ENCODE measurements around the gene OR2H1.

Gene OR2H1

DNA sequence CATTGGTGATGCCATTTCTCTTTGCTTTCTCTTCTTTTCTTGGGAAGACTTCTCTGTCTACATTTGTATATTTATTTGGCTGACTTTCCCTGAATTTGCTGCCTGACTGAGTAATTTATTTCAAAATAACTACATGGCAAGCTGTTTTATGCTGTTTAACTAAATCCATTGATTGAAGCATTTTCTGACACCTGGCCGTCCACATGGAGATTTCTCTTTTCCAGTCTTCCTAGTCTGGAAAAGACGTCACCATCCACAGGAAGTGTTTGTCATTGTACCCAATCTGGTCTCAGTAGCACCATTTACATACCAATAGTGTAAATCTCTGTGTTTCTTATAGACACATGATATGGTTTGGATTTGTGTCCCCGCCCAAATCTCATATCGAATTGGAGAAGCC lies 40.0 kb downstream of the OR2H1 start:
- Histone ChIP-seq H3K9me3 (ENCODE audit: low read length) (no peaks in the 10 kb centered on the region), H3K4me3 (ENCODE audit: low read depth in 1 of 2, low read length in 2 of 2) (no peak overlapping the region), H3K36me3 (ENCODE audit: insufficient read depth, low read length) (no peaks in the 10 kb centered on the region), H3K4me1 (ENCODE audit: insufficient read depth, low read length) (no peaks in the 10 kb centered on the region), H3K9ac (ENCODE audit: low read length) (no peak overlapping the region), H3K27ac (ENCODE audit: low read depth, low read length) (no peak overlapping the region), H3K27me3 (ENCODE audit: control insufficient read depth in 1 of 2, insufficient read depth in 2 of 2, low read length in 2 of 2) (peaks cover 0 to 1% of the 10 kb centered on the region in 2 donors)

DNA sequence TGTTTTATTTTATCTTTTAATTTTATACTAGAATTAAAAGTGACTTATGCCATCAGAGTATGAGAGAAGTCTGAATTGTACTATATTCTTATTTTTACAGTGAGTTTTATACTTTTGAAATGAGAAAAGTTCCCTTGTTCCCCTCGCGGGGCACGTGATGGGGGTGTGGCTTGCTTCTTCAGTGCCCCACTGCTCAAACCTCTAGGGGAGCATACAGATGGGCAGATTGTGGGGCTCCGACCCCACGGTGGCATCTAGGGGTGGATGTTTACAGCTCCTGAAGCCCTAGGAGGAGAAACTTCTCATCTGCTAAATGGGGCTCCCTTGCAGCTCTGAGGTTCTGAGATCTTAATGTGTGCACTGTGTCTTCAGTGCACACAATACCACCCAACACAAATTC lies 42.7 kb downstream of the OR2H1 start:
- peaks cover 0 to 7% of the 10 kb centered on the region in 2 donors for H3K27me3 ChIP-seq (ENCODE audit: control insufficient read depth in 1 of 2, insufficient read depth in 2 of 2, low read length in 2 of 2)
- no peak overlapping the region for H3K9ac ChIP-seq (ENCODE audit: low read length)
- H3K4me3 ChIP-seq (ENCODE audit: low read depth in 1 of 2, low read length in 2 of 2), result no peak overlapping the region
- H3K27ac ChIP-seq (ENCODE audit: low read depth, low read length), result no peak overlapping the region
- H3K36me3 ChIP-seq (ENCODE audit: insufficient read depth, low read length), result no peaks in the 10 kb centered on the region
- no peaks in the 10 kb centered on the region for H3K4me1 ChIP-seq (ENCODE audit: insufficient read depth, low read length)
- no peaks in the 10 kb centered on the region for H3K9me3 ChIP-seq (ENCODE audit: low read length)

DNA sequence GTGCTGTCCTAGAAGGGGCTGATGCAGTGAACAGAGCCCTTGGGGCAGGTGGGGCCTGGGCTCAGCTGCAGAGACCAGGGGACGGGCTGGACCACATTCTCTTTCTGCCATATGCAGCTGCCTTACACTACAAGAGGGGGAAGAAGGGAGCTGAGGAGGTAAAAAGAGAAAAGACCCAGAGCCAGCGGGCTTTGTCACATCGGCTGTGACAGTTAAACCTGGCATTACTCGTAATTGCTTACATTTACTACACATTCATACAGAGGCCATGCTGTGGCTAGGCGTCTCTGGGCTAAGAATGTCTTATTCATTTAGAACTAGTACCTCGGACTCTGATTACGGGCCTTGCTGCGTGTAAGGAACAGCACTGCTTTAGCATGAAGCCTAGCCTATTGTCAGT lies 43.6 kb downstream of the OR2H1 start:
- no peaks in the 10 kb centered on the region for H3K4me1 ChIP-seq (ENCODE audit: insufficient read depth, low read length)
- H3K36me3 ChIP-seq (ENCODE audit: insufficient read depth, low read length), result no peaks in the 10 kb centered on the region
- no peak overlapping the region for H3K4me3 ChIP-seq (ENCODE audit: low read depth in 1 of 2, low read length in 2 of 2)
- H3K9me3 ChIP-seq (ENCODE audit: low read length), result no peaks in the 10 kb centered on the region
- H3K27me3 ChIP-seq (ENCODE audit: control insufficient read depth in 1 of 2, insufficient read depth in 2 of 2, low read length in 2 of 2), result peaks cover 0 to 7% of the 10 kb centered on the region in 2 donors
- no peak overlapping the region for H3K9ac ChIP-seq (ENCODE audit: low read length)
- H3K27ac ChIP-seq (ENCODE audit: low read depth, low read length), result no peak overlapping the region

DNA sequence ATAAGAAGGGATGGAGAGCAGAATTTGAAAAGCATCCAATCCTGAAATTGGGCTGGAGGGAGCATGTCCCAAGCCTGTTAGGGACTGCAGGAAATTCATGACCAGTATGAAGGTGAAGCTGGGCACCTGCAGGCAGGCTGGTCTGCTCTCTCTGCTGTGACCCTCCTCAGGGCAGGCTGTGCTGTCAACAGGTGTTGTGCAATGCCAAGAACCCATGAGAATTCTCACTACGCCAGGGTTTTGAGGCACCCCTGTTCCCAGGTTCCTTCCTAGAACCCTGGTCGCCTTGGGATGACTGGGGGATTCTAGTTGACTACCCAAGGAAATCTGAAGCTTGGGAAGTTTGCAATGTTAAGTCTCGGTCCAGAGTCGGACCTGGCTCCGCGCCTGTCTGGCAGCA lies 44.2 kb downstream of the OR2H1 start:
- no peak overlapping the region for H3K27ac ChIP-seq (ENCODE audit: low read depth, low read length)
- no peaks in the 10 kb centered on the region for H3K36me3 ChIP-seq (ENCODE audit: insufficient read depth, low read length)
- H3K4me1 ChIP-seq (ENCODE audit: insufficient read depth, low read length), result no peaks in the 10 kb centered on the region
- H3K4me3 ChIP-seq (ENCODE audit: low read depth in 1 of 2, low read length in 2 of 2), result no peak overlapping the region
- no peak overlapping the region for H3K9ac ChIP-seq (ENCODE audit: low read length)
- peaks cover 0 to 7% of the 10 kb centered on the region in 2 donors for H3K27me3 ChIP-seq (ENCODE audit: control insufficient read depth in 1 of 2, insufficient read depth in 2 of 2, low read length in 2 of 2)
- H3K9me3 ChIP-seq (ENCODE audit: low read length), result no peaks in the 10 kb centered on the region

DNA sequence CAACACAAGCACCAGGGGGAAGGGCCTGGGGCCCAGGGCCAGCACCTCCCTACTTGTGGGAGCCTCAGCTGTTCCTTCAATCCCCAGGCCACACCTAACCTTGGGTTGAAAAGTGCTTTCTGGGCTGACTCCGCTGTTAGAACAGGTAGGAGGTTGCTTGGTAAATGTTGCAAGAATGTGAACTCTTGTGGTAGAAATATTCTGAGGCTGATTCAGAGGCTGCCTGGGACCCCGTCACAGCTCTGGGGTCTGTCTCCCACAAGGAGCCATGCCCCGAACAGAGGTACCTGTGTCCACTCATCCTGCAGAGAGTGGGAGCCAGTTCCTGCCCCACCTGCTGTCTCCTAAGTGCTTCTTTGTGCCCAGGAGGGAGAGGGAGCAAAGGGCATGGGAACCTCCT lies 45.2 kb downstream of the OR2H1 start:
- Histone ChIP-seq H3K9me3 (ENCODE audit: low read length) (no peaks in the 10 kb centered on the region), H3K27ac (ENCODE audit: low read depth, low read length) (no peak overlapping the region), H3K27me3 (ENCODE audit: control insufficient read depth in 1 of 2, insufficient read depth in 2 of 2, low read length in 2 of 2) (peaks cover 0 to 7% of the 10 kb centered on the region in 2 donors), H3K4me3 (ENCODE audit: low read depth in 1 of 2, low read length in 2 of 2) (no peak overlapping the region), H3K9ac (ENCODE audit: low read length) (no peak overlapping the region), H3K4me1 (ENCODE audit: insufficient read depth, low read length) (no peaks in the 10 kb centered on the region), H3K36me3 (ENCODE audit: insufficient read depth, low read length) (no peaks in the 10 kb centered on the region)

DNA sequence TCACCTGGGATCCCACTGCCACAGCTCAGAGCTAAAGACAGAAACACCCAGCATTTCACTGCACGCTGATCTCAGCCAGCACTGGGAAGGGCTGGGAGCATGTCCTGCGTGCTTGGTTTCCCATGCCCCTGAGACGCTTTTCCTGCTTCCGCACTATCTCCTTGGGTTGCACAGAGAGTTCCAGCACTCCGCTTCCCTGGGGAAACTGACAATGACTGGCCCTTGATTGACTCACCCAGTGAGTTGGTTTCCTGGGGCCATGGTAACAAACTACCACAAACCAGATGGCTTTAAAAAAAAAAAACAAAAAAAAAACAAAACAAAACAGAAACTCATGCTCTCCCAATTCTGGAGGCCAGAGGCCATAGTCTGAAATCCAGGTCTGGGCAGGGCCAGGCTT lies 45.6 kb downstream of the OR2H1 start:
- Histone ChIP-seq H3K36me3 (ENCODE audit: insufficient read depth, low read length) (no peaks in the 10 kb centered on the region), H3K27ac (ENCODE audit: low read depth, low read length) (no peak overlapping the region), H3K4me1 (ENCODE audit: insufficient read depth, low read length) (no peaks in the 10 kb centered on the region), H3K27me3 (ENCODE audit: control insufficient read depth in 1 of 2, insufficient read depth in 2 of 2, low read length in 2 of 2) (peaks cover 0 to 7% of the 10 kb centered on the region in 2 donors), H3K9me3 (ENCODE audit: low read length) (no peaks in the 10 kb centered on the region), H3K9ac (ENCODE audit: low read length) (no peak overlapping the region), H3K4me3 (ENCODE audit: low read depth in 1 of 2, low read length in 2 of 2) (no peak overlapping the region)

DNA sequence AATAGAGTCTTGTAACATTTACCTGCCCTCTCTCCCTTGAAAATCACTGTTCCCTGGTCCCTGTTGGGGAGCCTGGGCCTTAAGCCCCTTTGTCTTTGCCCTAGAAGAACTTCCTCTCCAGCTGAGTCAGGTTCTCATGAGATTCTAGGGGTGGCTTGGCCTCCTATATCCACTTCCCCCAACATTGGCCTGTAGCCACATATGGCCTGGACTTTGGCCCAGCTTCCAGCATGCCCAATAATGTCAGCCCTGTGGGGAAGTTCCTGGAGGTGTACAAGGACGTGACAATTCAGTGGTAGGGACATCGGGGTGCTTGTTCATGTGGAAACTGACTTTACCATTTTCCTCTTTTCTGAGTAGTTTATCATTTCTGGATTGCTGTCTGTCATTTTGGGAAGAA lies 48.0 kb downstream of the OR2H1 start:
- Histone ChIP-seq H3K4me1 (ENCODE audit: insufficient read depth, low read length) (no peaks in the 10 kb centered on the region), H3K4me3 (ENCODE audit: low read depth in 1 of 2, low read length in 2 of 2) (no peak overlapping the region), H3K27ac (ENCODE audit: low read depth, low read length) (no peak overlapping the region)

DNA sequence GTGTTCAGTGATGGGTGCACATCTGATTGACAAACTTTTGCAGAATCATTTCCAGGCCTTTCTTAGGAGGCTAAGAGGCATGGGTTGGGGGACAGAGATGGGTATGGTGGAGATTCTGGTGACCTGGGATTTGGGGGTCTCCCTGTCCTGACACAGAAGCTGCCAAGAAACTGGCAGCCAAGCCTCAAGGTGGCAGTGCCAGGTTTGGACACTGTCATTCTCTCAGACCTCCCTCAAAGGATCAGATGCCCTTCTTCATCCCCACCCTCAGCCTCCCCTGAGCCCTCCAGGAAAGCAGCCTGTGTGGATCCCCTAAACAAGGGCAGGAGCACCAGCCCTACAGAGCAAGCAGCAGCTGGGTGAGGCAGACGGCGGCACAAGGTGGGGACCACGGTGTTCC lies 48.9 kb downstream of the OR2H1 start:
- H3K9ac ChIP-seq (ENCODE audit: low read length), result no peak overlapping the region
- no peak overlapping the region for H3K27ac ChIP-seq (ENCODE audit: low read depth, low read length)
- H3K9me3 ChIP-seq (ENCODE audit: low read length), result no peaks in the 10 kb centered on the region
- no peaks in the 10 kb centered on the region for H3K36me3 ChIP-seq (ENCODE audit: insufficient read depth, low read length)
- peaks cover 0 to 7% of the 10 kb centered on the region in 2 donors for H3K27me3 ChIP-seq (ENCODE audit: control insufficient read depth in 1 of 2, insufficient read depth in 2 of 2, low read length in 2 of 2)
- no peak overlapping the region for H3K4me3 ChIP-seq (ENCODE audit: low read depth in 1 of 2, low read length in 2 of 2)
- no peaks in the 10 kb centered on the region for H3K4me1 ChIP-seq (ENCODE audit: insufficient read depth, low read length)

More for the DNA sequence above, 48.0 kb downstream of the OR2H1 start:
- Histone ChIP-seq H3K36me3 (ENCODE audit: insufficient read depth, low read length) (no peaks in the 10 kb centered on the region), H3K9ac (ENCODE audit: low read length) (no peak overlapping the region), H3K9me3 (ENCODE audit: low read length) (no peaks in the 10 kb centered on the region), H3K27me3 (ENCODE audit: control insufficient read depth in 1 of 2, insufficient read depth in 2 of 2, low read length in 2 of 2) (peaks cover 0 to 7% of the 10 kb centered on the region in 2 donors)

DNA sequence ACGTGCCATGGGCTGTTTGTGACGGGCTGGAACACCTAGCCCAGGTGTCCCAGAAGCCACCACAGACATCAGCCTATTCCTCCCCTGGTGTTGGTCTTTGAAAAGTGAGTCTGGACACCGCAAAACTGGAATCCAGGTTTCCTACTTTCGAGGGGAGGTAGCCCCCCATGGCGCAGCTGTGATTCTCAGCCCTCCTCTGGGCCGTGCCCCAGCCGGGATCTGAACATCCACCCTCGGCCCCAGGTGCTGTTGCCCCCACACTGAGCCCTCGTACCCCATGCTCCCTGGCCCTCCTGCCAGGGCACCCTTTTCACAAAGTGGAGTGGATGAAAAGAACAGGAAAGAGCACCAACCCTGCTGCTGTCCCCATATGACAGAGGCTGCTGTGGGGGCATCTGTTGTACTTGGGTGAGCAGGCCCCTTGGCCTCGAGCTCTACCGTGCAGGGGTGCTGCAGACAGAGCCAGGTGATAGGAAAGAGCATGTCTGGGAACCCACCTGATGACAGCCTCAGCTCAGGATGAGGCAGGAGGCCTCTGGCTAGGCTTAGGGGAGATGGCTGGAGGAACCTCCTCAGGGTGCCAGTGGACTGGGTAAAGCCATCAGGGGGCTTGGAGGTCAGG lies 49.6 kb downstream of the OR2H1 start:
- H3K4me1 ChIP-seq (ENCODE audit: insufficient read depth, low read length), result no peaks in the 10 kb centered on the region
- no peaks in the 10 kb centered on the region for H3K9me3 ChIP-seq (ENCODE audit: low read length)
- no peak overlapping the region for H3K27ac ChIP-seq (ENCODE audit: low read depth, low read length)
- H3K9ac ChIP-seq (ENCODE audit: low read length), result no peak overlapping the region
- H3K4me3 ChIP-seq (ENCODE audit: low read depth in 1 of 2, low read length in 2 of 2), result no peak overlapping the region
- H3K36me3 ChIP-seq (ENCODE audit: insufficient read depth, low read length), result no peaks in the 10 kb centered on the region
- peaks cover 0 to 7% of the 10 kb centered on the region in 2 donors for H3K27me3 ChIP-seq (ENCODE audit: control insufficient read depth in 1 of 2, insufficient read depth in 2 of 2, low read length in 2 of 2)

DNA sequence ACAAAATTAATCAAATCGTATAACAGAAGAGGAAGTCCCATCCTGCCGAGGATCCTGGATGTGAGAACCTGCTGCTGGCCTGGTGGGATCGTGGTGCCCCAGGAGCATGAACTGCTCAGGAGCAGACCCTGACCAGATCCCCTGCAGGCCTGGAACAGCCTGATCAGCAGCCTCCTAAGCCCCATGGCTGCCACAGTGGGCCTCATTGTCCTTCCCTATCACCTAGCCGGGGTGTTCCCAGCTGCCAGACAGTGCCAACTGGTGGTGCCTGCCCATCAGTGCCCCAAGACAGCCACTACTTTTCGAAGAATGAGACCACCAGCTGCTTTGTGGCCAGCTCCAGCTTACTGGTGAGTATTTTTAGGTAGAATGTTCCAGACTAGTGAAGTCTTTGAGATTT lies 50.4 kb downstream of the OR2H1 start:
- Histone ChIP-seq H3K27ac (ENCODE audit: low read depth, low read length) (no peak overlapping the region), H3K9ac (ENCODE audit: low read length) (no peak overlapping the region), H3K9me3 (ENCODE audit: low read length) (no peaks in the 10 kb centered on the region), H3K36me3 (ENCODE audit: insufficient read depth, low read length) (no peaks in the 10 kb centered on the region), H3K4me3 (ENCODE audit: low read depth in 1 of 2, low read length in 2 of 2) (no peak overlapping the region), H3K4me1 (ENCODE audit: insufficient read depth, low read length) (no peaks in the 10 kb centered on the region), H3K27me3 (ENCODE audit: control insufficient read depth in 1 of 2, insufficient read depth in 2 of 2, low read length in 2 of 2) (peaks cover 0 to 2% of the 10 kb centered on the region in 2 donors)

DNA sequence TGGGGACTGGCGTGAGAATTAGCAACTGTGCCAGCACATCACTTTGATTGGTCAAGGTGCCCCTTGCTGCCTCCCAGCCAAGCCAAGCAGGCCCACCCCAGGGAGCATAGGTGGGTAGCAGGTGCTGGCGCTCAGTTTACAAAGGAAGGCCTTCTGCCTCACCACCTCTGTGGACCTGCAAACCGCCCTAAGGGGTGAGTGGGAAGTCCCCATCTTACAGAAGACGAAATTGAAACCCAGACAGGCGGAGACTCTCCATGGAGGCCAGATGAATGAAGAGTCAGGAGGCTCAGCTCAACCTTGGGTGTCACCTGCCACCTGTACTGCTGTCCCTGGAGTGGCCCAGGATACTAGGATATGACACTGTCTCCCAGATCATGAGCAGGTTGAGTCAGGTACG lies 52.3 kb downstream of the OR2H1 start:
- no peaks in the 10 kb centered on the region for H3K4me1 ChIP-seq (ENCODE audit: insufficient read depth, low read length)
- H3K9me3 ChIP-seq (ENCODE audit: low read length), result no peaks in the 10 kb centered on the region
- no peaks in the 10 kb centered on the region for H3K36me3 ChIP-seq (ENCODE audit: insufficient read depth, low read length)
- no peak overlapping the region for H3K4me3 ChIP-seq (ENCODE audit: low read depth in 1 of 2, low read length in 2 of 2)
- H3K27ac ChIP-seq (ENCODE audit: low read depth, low read length), result no peak overlapping the region
- no peak overlapping the region for H3K9ac ChIP-seq (ENCODE audit: low read length)
- H3K27me3 ChIP-seq (ENCODE audit: control insufficient read depth in 1 of 2, insufficient read depth in 2 of 2, low read length in 2 of 2), result no peaks in the 10 kb centered on the region

DNA sequence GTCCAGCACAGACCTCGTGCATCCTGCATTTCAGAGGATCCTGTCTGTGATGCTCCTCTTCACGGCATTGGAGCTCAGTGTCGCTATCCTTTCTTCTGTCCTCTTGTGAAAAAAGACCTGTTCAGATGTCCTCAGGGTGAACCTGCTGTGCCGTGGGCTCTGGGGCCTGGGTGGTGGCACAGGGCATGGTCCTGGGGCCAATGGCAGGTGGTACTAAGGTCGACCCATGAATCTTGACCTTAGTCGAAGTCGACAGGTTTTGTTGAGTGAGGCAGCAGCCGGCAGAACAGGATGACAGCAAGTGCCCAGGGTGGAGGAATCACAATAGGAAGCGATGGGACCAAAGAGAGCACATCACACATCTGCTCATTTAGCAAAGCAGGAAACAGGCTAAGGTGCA lies 52.8 kb downstream of the OR2H1 start:
- no peak overlapping the region for H3K4me3 ChIP-seq (ENCODE audit: low read depth in 1 of 2, low read length in 2 of 2)
- no peaks in the 10 kb centered on the region for H3K9me3 ChIP-seq (ENCODE audit: low read length)
- no peak overlapping the region for H3K9ac ChIP-seq (ENCODE audit: low read length)
- no peak overlapping the region for H3K27ac ChIP-seq (ENCODE audit: low read depth, low read length)
- no peaks in the 10 kb centered on the region for H3K36me3 ChIP-seq (ENCODE audit: insufficient read depth, low read length)
- no peaks in the 10 kb centered on the region for H3K4me1 ChIP-seq (ENCODE audit: insufficient read depth, low read length)
- no peaks in the 10 kb centered on the region for H3K27me3 ChIP-seq (ENCODE audit: control insufficient read depth in 1 of 2, insufficient read depth in 2 of 2, low read length in 2 of 2)

Measured in muscle layer of colon (tissue), 2 donors.